GM19328 (cell line): ENCODE results near the gene LRRC72.
"Not testable (repeated sequence)": the region's sequence is repeated elsewhere in the genome, so short reads cannot be mapped to it uniquely, and the experiment has no call there.

Experiments used
- ATAC-seq: cut with Tn5 transposase; IDR thresholded peaks from one replicate; pipeline ENCODE4 v1.9.1; 2021; ENCODE audit warnings: mild to moderate bottlenecking, moderate library complexity; ENCODE audit not compliant: unreplicated experiment

Gene LRRC72

DNA sequence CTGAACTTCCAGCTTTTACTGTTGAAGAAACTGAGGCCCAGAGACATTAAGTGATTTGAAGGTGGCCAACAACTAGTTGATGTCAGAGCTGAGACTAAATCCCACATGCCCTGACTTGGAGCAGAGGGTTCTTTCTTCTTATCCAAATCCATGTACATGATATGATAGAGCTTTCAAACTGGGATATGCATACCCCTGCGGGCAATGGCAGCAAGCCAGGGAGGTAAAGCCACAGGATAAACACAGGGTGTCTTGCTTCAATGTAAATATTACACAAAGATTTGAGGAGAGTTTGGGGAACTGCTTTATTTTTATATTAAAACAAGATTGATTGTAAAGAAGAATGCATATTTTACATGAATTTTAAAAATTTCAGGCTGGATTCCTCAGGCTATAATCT is 2.3 kb upstream of the LRRC72 start:
- ATAC-seq: no peak

DNA sequence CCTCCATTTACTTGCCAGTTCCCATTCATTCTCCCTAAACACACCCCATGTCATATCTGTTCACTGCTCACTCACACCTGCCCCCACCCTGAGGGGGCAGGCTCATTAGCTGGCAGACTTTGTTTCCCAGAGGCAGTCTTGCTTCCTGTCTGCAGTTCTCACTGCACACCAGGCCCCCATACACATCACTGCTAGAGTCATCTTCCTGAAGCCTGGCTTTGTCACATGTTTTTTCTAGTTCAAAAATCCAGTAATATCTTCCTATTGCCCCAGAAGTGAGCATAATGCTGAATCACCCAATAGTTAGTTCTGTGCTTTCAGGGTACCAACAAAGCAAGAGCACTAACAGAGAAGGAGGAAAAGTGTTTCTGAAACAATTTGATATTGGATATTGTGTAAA is 1.9 kb downstream of the LRRC72 start:
- no peak for ATAC-seq

- no peak for ATAC-seq
Observed at GRCh38 chr7:16529697-16530096, 3.1 kb downstream of the LRRC72 start.

DNA sequence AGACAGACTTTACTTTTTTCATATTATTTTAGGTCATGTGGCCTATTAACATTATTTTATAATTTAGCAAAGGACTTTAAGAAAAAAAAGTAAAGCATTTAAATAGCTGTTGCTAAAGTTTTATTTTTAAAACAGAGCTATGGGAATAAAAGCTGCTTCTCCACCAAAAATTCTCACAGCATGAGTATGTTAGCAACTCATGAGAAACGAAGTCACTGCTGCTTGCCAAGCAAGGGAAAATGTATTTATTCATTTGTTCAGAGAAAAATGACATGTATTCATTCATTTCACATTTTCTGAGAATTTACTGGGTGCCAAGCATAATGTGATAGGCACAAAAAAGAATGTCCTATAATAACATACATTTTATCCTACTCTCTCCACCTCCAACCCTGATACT is 5.1 kb downstream of the LRRC72 start:
- no peak for ATAC-seq

DNA sequence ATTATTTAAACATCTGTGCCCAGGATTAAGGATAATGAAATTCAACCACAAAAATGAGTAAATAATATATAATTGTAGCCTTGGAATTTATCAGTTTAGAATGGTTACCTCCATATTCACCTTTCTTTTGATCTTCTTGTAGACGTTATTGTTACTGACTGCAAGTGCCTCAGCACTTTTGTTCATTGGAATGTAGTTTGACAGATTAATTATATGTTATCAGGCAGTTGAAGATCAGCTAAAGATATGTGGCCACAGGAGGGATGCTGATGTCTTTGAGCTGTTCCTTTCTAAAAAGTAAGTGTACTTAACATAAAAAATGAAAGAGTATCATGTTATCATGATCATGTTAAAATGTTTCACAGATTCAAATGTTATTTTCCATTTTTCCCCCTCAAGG is 5.6 kb downstream of the LRRC72 start:
- no peak for ATAC-seq

DNA sequence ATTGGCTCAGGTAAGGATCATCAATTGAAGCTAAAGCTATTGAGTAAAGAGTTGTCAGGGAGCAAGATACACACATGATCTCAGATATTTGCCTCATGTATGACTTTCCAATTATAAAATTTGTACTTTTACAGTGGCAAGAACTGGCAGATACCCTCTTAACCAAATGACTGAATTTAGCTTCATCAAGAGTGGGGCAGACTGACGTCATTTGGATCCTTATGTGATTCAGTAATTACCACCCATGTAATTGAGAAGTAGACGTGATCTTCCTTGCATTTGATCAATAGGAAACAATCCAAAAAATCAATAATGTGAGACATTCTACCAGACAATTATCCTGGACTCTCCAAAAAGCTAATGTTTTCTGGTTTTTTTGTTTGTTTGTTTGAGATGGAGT is 8.9 kb downstream of the LRRC72 start:
- ATAC-seq: no peak

DNA sequence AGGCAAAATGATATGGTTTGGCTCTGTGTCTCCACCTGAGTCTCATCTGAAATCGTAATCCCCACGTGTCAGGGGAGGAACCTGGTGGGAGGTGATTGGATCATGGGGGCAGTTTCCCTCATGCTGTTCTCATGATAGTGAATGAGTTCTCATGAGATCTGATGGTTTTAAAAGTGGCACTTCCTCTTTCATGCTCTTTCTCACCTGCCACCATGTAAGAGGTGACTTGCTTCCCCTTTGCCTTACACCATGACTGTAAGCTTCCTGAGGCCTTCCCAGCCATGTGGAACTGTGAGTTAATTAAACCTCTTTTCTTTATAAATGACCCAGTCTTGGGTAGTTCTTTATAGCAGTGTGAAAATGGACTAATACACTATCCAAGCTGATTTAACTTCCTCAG is 13.9 kb downstream of the LRRC72 start:
- ATAC-seq: not testable (repeated sequence)

GRCh38 chr7:16542401-16542800 is 15.8 kb downstream of the LRRC72 start:
- no peak for ATAC-seq

GRCh38 chr7:16543456-16543855 is 16.8 kb downstream of the LRRC72 start:
- no peak for ATAC-seq

DNA sequence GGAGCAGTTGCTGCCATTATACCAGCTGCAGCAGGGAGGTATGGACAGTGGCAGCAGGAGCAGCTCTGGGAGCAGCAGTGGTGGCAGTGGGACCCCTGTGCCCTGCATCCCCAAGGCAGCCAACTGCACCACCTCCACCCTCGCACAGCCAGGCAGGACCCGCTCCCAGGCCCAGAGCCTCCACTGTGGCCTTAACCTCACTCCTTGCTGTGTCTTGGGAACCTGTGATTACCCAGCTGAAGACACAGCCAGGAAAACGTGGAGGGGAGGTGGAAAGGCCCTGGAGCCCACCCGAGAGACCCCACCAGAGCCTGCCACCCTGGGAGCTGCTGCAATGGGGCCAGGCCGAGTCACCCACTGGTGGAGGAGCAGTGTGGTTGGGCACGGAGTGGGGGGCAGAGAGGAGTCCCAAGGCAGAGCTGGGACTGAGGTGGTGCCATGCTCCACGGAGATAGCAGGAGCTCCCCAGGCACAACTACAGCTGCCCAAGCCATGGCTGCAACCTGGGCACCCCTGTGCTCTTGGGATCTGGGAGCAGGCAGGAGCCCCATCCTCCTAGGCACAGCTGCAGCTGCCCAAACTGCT is 20.4 kb downstream of the LRRC72 start:
- ATAC-seq: no peak

GRCh38 chr7:16548428-16548827 is 21.8 kb downstream of the LRRC72 start:
- no peak for ATAC-seq

DNA sequence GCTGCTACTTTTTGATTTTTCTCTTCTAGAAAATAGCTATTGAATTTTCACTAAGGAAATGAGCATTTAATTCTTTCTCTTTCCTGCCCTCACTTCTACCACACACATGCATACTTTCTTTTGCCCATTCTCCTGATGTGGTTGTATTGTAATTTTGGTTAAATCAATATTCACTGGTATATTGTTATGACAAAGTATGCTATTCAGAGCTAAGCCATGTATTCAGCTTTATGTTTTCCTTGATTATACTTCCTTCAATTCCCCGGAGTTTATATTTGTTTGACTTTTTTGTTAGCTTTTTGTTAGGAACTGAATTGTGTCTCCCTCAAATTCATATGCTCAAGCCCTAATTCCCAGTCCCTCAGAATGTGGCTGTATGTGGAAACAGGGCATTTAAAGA is 24.0 kb downstream of the LRRC72 start:
- no peak for ATAC-seq

DNA sequence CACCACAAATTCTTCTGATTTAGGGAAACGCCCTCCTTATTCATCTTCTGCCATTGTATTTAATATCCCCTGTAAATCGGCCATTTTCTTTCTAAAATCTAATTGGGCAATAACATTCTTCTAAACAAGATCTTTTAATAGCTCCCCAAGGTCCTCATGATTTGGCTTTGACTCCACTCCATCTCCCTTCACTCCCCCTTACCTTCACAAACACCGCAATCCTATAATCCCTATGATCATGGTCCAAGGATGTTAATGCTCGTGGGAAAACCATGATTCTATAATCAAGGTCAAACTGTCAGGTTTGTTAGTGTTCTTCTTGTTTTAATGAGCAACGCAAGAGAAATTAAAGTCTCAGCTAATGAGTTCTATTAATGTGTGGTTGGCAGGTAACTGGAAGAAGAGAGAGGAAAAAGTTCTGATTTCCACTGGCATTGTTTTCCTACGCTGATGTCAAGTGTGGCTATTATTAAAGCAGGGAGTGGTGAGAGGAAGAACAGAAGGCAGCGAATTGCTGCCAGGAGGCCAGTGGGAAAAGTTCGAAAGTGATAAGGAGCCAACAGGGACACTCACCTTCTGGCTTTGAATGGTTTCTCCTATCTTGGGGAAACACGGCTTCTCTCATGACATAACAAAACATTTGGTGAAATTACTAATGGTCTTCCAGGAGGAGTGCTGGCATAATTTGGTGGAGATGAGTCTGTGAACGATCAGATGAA is 28.1 kb downstream of the LRRC72 start:
- no peak for ATAC-seq

GRCh38 chr7:16556359-16556758 is 29.7 kb downstream of the LRRC72 start:
- no peak for ATAC-seq

GRCh38 chr7:16558761-16559302 is 32.2 kb downstream of the LRRC72 start:
- ATAC-seq: no peak

- no peak for ATAC-seq
Observed at GRCh38 chr7:16559497-16560179, 33.0 kb downstream of the LRRC72 start.

DNA sequence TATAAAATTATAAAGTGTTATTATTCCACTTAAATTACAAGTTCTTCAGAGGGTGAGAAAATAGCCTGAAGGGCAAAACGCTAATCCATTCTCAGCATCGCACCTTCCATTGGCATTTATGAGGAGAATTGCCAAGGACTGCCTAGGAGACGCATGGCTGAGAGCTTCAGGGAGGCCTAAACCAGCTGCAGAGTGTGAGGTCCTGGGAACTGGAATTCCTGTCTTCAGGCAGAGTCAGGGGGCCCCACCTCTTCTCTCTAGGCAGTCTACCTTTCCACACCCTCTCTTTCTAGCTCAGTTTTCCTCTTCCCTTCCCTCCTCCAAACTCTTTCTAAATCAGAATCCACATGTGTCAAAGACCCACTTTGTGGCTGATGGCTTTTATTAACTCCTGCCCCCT is 35.3 kb downstream of the LRRC72 start:
- ATAC-seq: no peak

GRCh38 chr7:16562456-16563220 is 36.0 kb downstream of the LRRC72 start:
- no peak for ATAC-seq

GRCh38 chr7:16563281-16564022 is 36.8 kb downstream of the LRRC72 start:
- no peak for ATAC-seq

- no peak for ATAC-seq
Observed at GRCh38 chr7:16564023-16564380, 37.4 kb downstream of the LRRC72 start.
